Ovary (tissue), 9 donors: Measurements from ENCODE around the gene ZFP1. TPM values are rescaled to one million over a fixed set of nuclear protein-coding genes. Genes with fewer than 3 reads are reported as not detected.
"Not testable (repeated sequence)": the region's sequence is repeated elsewhere in the genome, so short reads cannot be mapped to it uniquely, and the experiment has no call there.

ENCODE experiments used
- DNase-seq, 5 donors: peaks; one replicate each; pipeline ENCODE4 v3.0.0-alpha.2; 2019 to 2020
- H3K27ac ChIP-seq, 2 donors: fragments of 200-600 bp; one replicate each; pipeline versions ENCODE4 v1.5.1 to v1.8.0; 2019 to 2022
- H3K27me3 ChIP-seq: fragments of 200-600 bp; one replicate; pipeline ENCODE4 v1.8.0; 2022
- H3K36me3 ChIP-seq: fragments of 200-600 bp; sonication (generic); one replicate; pipeline ENCODE4 v1.5.1; 2019
- H3K4me1 ChIP-seq: one replicate; pipeline ENCODE4 v1.8.1; 2013; ENCODE audit warnings: mild to moderate bottlenecking, moderate library complexity; ENCODE audit not compliant: insufficient read depth
- H3K4me3 ChIP-seq: fragments of 200-600 bp; sonication (generic); one replicate; pipeline ENCODE4 v1.5.1; 2017
- H3K9me3 ChIP-seq, 2 donors: fragments of 200-600 bp in 1 of 2; sonication (generic) in 1 of 2; one replicate each; pipeline versions ENCODE4 v1.5.1 to v1.8.1; 2013 to 2019; ENCODE audit warnings: mild to moderate bottlenecking in 1 of 2, moderate library complexity in 1 of 2
- CTCF ChIP-seq, 3 donors: fragments of 450-650 bp in 2 of 3; fragments of 200-600 bp in 1 of 3; IDR thresholded peaks; one replicate each; pipeline versions ENCODE4 v1.5.1 to v1.8.0; 2016 to 2022; ENCODE audit warnings: antibody characterized with exemption in 3 of 3, mild to moderate bottlenecking in 1 of 3
- EP300 ChIP-seq: sonication (generic); formaldehyde crosslinking; IDR thresholded peaks from one replicate; pipeline ENCODE4 v1.6.1; 2017; ENCODE audit warnings: antibody characterized with exemption
- POLR2A ChIP-seq: fragments of 450-650 bp; IDR thresholded peaks from one replicate; pipeline ENCODE4 v1.6.1; 2017; ENCODE audit warnings: antibody characterized with exemption, mild to moderate bottlenecking, moderate library complexity
- WGBS, 3 donors: extraction: QIAGEN DNeasy Blood & Tissue Kit in 1 of 3; methylation state at CpG; one replicate each; pipeline versions ENCODE4 v1.1.5 to v1.1.7; 2013 to 2017; 5-methylcytosine and 5-hydroxymethylcytosine counted together
- intact Hi-C, 4 donors: fragments of 100-400 bp; cut with DNase I; formaldehyde crosslinking; loops; one replicate each; pipeline versions ENCODE4 v1.11.0 to v1.15.1; 2022 to 2023
- polyA plus RNA-seq, 2 donors: library from polyadenylated mRNA; stranded (reverse); fragments of 200-250 nt in 1 of 2; fragments of 350-450 nt in 1 of 2; fragmentation: Illumina TruSeq in 1 of 2; extraction: RNeasy Lipid Tissue Mini Kit (QIAGEN cat#74804) in 1 of 2; gene quantifications; one replicate each; pipeline ENCODE4 v1.2.3, GENCODE V29; 2013 to 2014
- total RNA-seq, 7 donors: library from RNA; depleted of rRNA in 2 of 7; stranded (reverse); fragments of >200 nt in 2 of 7; fragmentation: NEBNext Ultra II Directional in 3 of 7; extraction: Animal tissue kit (Norgen Biotek cat#: 25700) in 3 of 7; gene quantifications; one replicate each; pipeline versions ENCODE4 v1.1.0 to v1.2.4, GENCODE V29; 2016 to 2023
- donor health status: DM: no; HTN: no; CAD: no; lungs with moderate emphysema.
- donor health status: DM: no; HTN: no; CAD: no.
- donor health status: Bipolar disorder and iron deficiency.
- donor health status: DM: yes; HTN: yes; CAD: no.
- donor health status: DM: no; HTN: no; CAD: no.
- donor health status: DM: yes; HTN: yes; CAD: no.

Gene ZFP1
- total and polyA plus RNA-seq, 9 donors = 7.2 to 22.3 (median 13.5) TPM

DNA sequence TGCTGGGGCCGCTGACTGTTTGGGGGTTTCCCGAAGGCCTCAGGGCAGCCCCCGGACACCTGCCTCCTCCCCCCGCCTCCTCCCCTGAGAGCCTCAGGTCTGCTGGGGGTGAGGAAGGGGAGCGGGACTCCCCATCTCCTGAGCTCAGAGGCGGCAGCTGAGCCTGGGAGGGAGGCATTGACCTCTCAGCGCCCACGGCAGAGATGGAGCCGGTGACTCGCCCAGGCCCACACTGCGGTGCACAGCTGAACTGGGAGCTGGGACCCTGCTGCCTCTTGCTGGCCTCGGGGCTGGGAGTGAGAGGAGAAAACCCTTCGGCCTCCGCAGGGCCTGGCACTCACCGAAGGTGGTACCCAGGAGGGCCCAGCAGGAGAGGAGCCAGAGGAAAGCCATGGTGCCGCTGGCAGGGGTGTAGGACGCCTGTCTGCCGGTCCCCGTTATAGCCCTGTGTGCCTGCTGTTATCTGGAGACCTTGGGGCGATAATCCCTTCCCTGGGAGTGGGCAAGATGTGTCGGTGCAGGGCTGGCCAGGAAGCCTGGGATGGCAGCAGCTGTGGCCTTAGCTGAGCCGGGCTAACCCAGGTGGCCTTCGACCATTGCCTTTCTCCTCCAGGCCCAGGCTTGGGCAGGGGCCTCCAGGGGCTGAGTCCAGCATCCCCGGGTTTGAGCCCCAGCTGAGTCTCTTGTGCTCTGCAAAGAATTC lies 58.6 kb downstream of the ZFP1 start, which contains the start of gene CTRB2:
CTRB2 (minus strand) TSS at position 413 of the 703 bp plus-strand sequence; CDS start at position 393, 20 bp downstream.
- no peak within 1 kb of the TSS for H3K27ac ChIP-seq
- no peak for TF ChIP-seq CTCF (IDR thresholded peaks at IDR 0.05)
- no peak for TF ChIP-seq POLR2A
- no peak for TF ChIP-seq EP300
- no peak for DNase-seq
- intact Hi-C loops = loop anchor here in 3 of 4 donors (1.0 to 2.0 kb wide), 2 partner anchors 17 to 18 kb away; no protein-coding TSS in a partner anchor
- WGBS, 3 donors = 65 to 82% (median 79%) methylated on average over 19 to 24 of the region's 24 CpGs
- H3K27me3 ChIP-seq = no peaks in the 10 kb centered on the region
- H3K9me3 ChIP-seq = no peaks in the 10 kb centered on the region
- no peaks in the 10 kb centered on the region for H3K4me1 ChIP-seq
- H3K36me3 ChIP-seq = no peaks in the 10 kb centered on the region
- H3K4me3 ChIP-seq = no peak within 1 kb of the TSS

DNA sequence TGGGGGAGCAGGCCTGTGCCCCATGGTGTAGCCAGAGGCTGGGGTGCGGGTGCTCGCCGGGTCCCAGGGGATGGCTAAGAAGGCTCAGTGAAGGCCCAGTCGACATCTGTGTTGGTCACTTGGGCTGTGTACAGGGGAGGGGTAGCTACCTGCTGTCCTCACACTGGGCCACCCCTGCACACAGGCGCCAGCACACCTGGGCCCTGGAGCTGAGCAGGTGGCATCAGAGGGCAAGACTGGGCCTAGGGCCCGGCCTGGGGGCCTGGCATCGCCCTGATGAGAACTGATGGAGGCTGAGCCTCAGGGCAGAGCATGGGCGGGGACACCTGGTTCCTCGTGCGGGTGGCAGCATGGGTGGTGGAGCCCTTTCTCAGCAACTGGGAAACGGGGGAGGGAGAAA lies 59.5 kb downstream of the ZFP1 start:
- TF ChIP-seq CTCF (IDR thresholded peaks at IDR 0.05) = no peak
- no peak for TF ChIP-seq EP300
- no peak for TF ChIP-seq POLR2A
- Histone ChIP-seq H3K36me3 (no peaks in the 10 kb centered on the region), H3K4me1 (no peaks in the 10 kb centered on the region), H3K27me3 (no peaks in the 10 kb centered on the region), H3K9me3 (no peaks in the 10 kb centered on the region), H3K4me3 (no peak overlapping the region), H3K27ac (no peak overlapping the region)
- 92 to 94% (median 93%) methylated on average over 11 of the region's 11 CpGs for WGBS, 3 donors
- intact Hi-C loops = loop anchor here in 2 of 4 donors (2.0 kb wide), 1 partner anchor 17 kb away; no protein-coding TSS in a partner anchor
- no peak for DNase-seq

DNA sequence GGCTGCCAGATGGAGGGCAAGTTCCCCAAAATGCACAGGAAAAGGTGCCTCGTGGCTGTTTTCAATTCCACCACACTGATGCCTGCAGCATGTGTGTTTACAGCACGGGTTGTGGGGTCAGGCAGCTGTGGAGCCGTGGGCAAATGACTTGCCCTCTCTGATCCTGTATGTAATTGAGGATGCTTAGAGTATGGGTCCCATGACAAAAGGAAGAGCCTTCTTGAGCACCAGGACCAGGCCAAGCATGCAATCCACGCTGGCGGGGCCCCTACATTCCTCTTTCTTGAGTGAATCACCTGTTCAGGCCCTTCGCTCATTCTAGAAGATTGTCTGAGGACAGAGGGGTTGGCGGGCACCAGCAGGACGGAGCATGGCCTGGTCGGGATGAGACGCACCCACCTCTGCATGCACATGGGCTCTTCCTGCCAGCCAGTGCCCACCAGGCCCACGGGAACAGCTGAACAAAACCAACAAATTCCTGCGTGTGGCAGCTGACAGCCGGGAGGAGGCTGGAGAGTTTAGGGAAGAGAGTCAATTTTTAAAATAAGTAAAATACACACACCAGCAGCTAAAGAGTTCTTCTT lies 60.0 kb downstream of the ZFP1 start:
- no peak for DNase-seq
- 74 to 79% (median 76%) methylated on average over 13 of the region's 13 CpGs for WGBS, 3 donors
- Histone ChIP-seq H3K36me3 (no peaks in the 10 kb centered on the region), H3K4me1 (no peaks in the 10 kb centered on the region), H3K27me3 (no peaks in the 10 kb centered on the region), H3K9me3 (no peaks in the 10 kb centered on the region), H3K4me3 (no peak overlapping the region), H3K27ac (no peak overlapping the region)
- intact Hi-C loops = no loop called here
- TF ChIP-seq POLR2A (no peak), CTCF (IDR thresholded peaks at IDR 0.05) (no peak), EP300 (no peak)

- WGBS, 3 donors = 81 to 86% (median 83%) methylated on average over 27 of the region's 27 CpGs
- Histone ChIP-seq H3K4me3 (no peak overlapping the region), H3K27me3 (no peaks in the 10 kb centered on the region), H3K36me3 (no peaks in the 10 kb centered on the region), H3K27ac (no peak overlapping the region), H3K4me1 (no peaks in the 10 kb centered on the region), H3K9me3 (no peaks in the 10 kb centered on the region)
- no peak for DNase-seq
- intact Hi-C loops = no loop called here
- TF ChIP-seq CTCF (IDR thresholded peaks at IDR 0.05) (no peak), EP300 (no peak), POLR2A (no peak)
These were observed 60.7 kb downstream of the ZFP1 start for GRCh38 chr16:75208861-75209505.

GRCh38 chr16:75209514-75209913 lies 61.2 kb downstream of the ZFP1 start:
- H3K27me3 ChIP-seq, intact Hi-C loops, H3K27ac ChIP-seq, H3K9me3 ChIP-seq, H3K4me1 ChIP-seq, H3K36me3 ChIP-seq, H3K4me3 ChIP-seq, DNase-seq: not testable (repeated sequence)
- 82 to 90% (median 89%) methylated on average over 7 of the region's 7 CpGs for WGBS, 3 donors
